Liver (tissue), 3 donors: ENCODE data around the gene CLOCK.
"Not testable (repeated sequence)": the region's sequence is repeated elsewhere in the genome, so short reads cannot be mapped to it uniquely, and the experiment has no call there.

Source experiments
- ATF3 ChIP-seq: IDR thresholded peaks from 2 replicates; pipeline ENCODE4 v1.6.1; 2016; ENCODE audit warnings: antibody characterized with exemption
- CTCF ChIP-seq: fragments of 150-350 bp; IDR thresholded peaks from 2 replicates; pipeline ENCODE4 v1.5.1; 2017; ENCODE audit warnings: improper control_type of control experiment, low read depth, low read length; ENCODE audit not compliant: missing input control
- EGR1 ChIP-seq, 2 donors: IDR thresholded peaks; 2 replicates each; pipeline ENCODE4 v1.6.1; 2016 to 2018; ENCODE audit warnings: antibody characterized with exemption in 2 of 2, low read depth in 2 of 2
- MAX ChIP-seq: IDR thresholded peaks from 2 replicates; pipeline ENCODE4 v1.6.1; 2016; ENCODE audit warnings: antibody characterized with exemption
- SP1 ChIP-seq: IDR thresholded peaks from 2 replicates; pipeline ENCODE4 v1.6.1; 2018; ENCODE audit warnings: antibody characterized with exemption, mild to moderate bottlenecking
- YY1 ChIP-seq: IDR thresholded peaks from 2 replicates; pipeline ENCODE4 v1.6.1; 2016; ENCODE audit warnings: antibody characterized with exemption, mild to moderate bottlenecking
- TF ChIP-seq, protein P1 (sequence below): IDR thresholded peaks from 2 replicates; pipeline ENCODE4 v1.6.1; 2016; ENCODE audit warnings: antibody characterized with exemption, mild to moderate bottlenecking
- donor health status: healthy.
- donor health status: healthy.

- not testable (repeated sequence) for TF ChIP-seq CTCF; MAX; EGR1 (IDR thresholded peaks at IDR 0.05; ENCODE audit: low read depth in 2 of 2); ATF3; SP1; YY1
- TF ChIP-seq, protein P1, sequence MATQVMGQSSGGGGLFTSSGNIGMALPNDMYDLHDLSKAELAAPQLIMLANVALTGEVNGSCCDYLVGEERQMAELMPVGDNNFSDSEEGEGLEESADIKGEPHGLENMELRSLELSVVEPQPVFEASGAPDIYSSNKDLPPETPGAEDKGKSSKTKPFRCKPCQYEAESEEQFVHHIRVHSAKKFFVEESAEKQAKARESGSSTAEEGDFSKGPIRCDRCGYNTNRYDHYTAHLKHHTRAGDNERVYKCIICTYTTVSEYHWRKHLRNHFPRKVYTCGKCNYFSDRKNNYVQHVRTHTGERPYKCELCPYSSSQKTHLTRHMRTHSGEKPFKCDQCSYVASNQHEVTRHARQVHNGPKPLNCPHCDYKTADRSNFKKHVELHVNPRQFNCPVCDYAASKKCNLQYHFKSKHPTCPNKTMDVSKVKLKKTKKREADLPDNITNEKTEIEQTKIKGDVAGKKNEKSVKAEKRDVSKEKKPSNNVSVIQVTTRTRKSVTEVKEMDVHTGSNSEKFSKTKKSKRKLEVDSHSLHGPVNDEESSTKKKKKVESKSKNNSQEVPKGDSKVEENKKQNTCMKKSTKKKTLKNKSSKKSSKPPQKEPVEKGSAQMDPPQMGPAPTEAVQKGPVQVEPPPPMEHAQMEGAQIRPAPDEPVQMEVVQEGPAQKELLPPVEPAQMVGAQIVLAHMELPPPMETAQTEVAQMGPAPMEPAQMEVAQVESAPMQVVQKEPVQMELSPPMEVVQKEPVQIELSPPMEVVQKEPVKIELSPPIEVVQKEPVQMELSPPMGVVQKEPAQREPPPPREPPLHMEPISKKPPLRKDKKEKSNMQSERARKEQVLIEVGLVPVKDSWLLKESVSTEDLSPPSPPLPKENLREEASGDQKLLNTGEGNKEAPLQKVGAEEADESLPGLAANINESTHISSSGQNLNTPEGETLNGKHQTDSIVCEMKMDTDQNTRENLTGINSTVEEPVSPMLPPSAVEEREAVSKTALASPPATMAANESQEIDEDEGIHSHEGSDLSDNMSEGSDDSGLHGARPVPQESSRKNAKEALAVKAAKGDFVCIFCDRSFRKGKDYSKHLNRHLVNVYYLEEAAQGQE = not testable (repeated sequence)
Measured at GRCh38 chr4:55551964-55552363, 5.3 kb upstream of the CLOCK start.
